ENCODE results near the gene ATP4A.

ATP4A gene

GRCh38 chr19:35549174-35549788, 14.2 kb downstream of the ATP4A start:
- DNase-seq = peak; percentile 34 to 38

GRCh38 chr19:35546532-35546931, 16.9 kb downstream of the ATP4A start:
- no peak for DNase-seq

- peak; percentile 69 to 74 for DNase-seq
These were observed 17.5 kb downstream of the ATP4A start for GRCh38 chr19:35545855-35546381.

- peak; percentile 78 to 88 for DNase-seq
These were observed 18.2 kb downstream of the ATP4A start, which contains the start of gene TMEM147 for GRCh38 chr19:35545001-35545854. TMEM147 (plus strand) TSS chr19:35545626; CDS start chr19:35545740, 114 bp downstream.

- no peak for DNase-seq
These were observed 19.2 kb downstream of the ATP4A start for GRCh38 chr19:35544110-35544802.

GRCh38 chr19:35543280-35544109, 20.0 kb downstream of the ATP4A start:
- no peak for DNase-seq

GRCh38 chr19:35542209-35542608, 21.2 kb downstream of the ATP4A start:
- DNase-seq = no peak

GRCh38 chr19:35540356-35540927, 23.0 kb downstream of the ATP4A start:
- no peak for DNase-seq

- DNase-seq = no peak
These were observed 23.6 kb downstream of the ATP4A start for GRCh38 chr19:35539850-35540249.

- DNase-seq = no peak
These were observed 24.1 kb downstream of the ATP4A start for GRCh38 chr19:35539314-35539713.

GRCh38 chr19:35534803-35535480, 28.5 kb downstream of the ATP4A start:
- no peak for DNase-seq

- DNase-seq = peak; percentile 27 to 31
These were observed 29.6 kb downstream of the ATP4A start for GRCh38 chr19:35533822-35534392.

- DNase-seq = no peak
These were observed 30.1 kb downstream of the ATP4A start, which contains the start of gene GAPDHS for GRCh38 chr19:35533201-35533821. GAPDHS (plus strand) TSS chr19:35533456; CDS start chr19:35533528, 72 bp downstream.

- no peak for DNase-seq
These were observed 32.2 kb downstream of the ATP4A start for GRCh38 chr19:35531291-35531690.

GRCh38 chr19:35529241-35530218, 33.9 kb downstream of the ATP4A start:
- DNase-seq = no peak

- DNase-seq = no peak
These were observed 35.0 kb downstream of the ATP4A start, which contains the start of gene SBSN for GRCh38 chr19:35528218-35529038. SBSN (minus strand) TSS chr19:35528311; CDS start chr19:35528281, 30 bp downstream.

- no peak for DNase-seq
These were observed 37.6 kb downstream of the ATP4A start for GRCh38 chr19:35525873-35526272.
